C4-2B (cell line): ENCODE measurements around the gene MUCL1.

Experiments used
- CTCF ChIP-seq: fragments of 450-650 bp; conservative IDR thresholded peaks from 2 replicates; pipeline ENCODE4 v1.5.1; 2017; ENCODE audit warnings: mild to moderate bottlenecking
- ZFX ChIP-seq: fragments of 450-650 bp; IDR thresholded peaks from 2 replicates; pipeline ENCODE4 v1.6.1; 2017

GRCh38 chr12:54829511-54829910 lies 24.8 kb upstream of the MUCL1 start:
- no peak for TF ChIP-seq CTCF
- no peak for TF ChIP-seq ZFX
